ENCODE data around the gene CFAP97D1.

The CFAP97D1 gene

DNA sequence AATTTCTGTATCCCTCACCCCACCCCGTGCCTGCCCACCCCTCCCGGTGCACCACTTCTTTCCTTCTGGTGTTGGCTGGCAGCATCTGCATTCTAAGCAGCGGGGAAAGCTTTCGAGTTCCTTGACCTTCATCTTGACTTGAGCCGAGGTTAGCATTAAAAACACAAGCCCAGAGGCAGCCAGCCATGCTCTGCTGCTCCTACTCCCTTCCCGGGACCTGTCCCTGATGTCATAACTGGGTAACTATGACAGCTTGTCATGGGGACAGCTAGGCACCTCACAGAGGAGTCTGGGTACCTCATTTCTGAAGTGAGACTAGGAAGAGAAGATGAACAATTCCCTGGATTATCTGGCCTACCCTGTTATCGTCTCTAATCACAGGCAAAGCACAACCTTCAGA lies at the start of gene CFAP97D1:
Gene CFAP97D1, plus strand, starts transcription at position 301 of the 400 bp plus-strand sequence. Its CDS starts 28 bp downstream, at position 329.
- ATAC-seq (replicated peaks; ENCODE audit: extremely low read depth, poor library complexity, severe bottlenecking) (no peak), DNase-seq (ENCODE audit: low spot score in 2 of 2) (no peak)
- Mint-ChIP-seq H3K27ac (ENCODE audit: low read depth) (no peak within 1 kb of the TSS), H3K27me3 (peaks cover 51% of the 10 kb centered on the region), H3K4me1 (no peaks in the 10 kb centered on the region), H3K9me3 (no peaks in the 10 kb centered on the region), H3K4me3 (peak within 1 kb of the TSS; percentile 81), H3K36me3 (ENCODE audit: insufficient read depth) (peaks cover 1% of the 10 kb centered on the region)

DNA sequence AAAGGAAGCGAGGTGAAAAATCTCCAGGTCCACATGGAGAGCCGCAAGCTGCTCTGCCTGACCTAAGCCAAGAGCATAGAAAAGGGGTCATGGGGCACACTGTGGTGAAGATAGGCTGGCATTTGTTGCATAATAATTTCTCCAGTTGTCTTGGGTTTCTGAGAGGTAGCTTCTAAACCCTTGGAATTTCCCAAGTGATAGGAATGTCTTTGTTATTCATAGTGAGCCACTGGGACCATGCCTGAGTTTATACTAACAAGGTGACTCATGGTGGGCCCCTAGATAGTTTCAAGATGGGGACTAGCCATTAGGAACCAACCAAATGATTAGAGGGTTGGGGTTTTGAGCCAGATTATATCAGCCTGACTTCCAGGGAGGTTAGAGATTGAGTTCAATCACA lies 47.3 kb upstream of the CFAP97D1 start:
- DNase-seq (ENCODE audit: low spot score in 2 of 2) = no peak

DNA sequence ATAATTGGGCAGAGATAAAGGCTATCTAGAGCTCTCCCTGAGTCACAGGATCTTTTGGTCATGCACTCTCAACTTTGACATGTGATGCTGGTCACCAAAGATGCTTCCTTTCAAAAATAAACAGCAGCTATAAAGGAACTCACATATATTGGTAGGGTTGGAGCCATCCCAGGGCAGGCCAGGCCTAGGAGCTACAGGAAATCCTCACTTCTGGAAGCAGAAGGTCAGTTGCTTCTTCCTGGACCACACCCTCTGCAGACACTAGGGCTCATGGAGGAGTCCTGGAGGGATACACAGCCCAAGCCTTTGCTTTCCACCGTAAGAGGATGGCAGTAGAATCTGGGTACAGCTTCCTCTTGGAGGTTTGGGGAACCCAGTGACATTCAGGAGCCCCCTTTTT lies 46.3 kb upstream of the CFAP97D1 start:
- no peak for ATAC-seq (replicated peaks; ENCODE audit: extremely low read depth, poor library complexity, severe bottlenecking)
- no peaks in the 10 kb centered on the region for H3K4me1 Mint-ChIP-seq
- H3K27ac Mint-ChIP-seq (ENCODE audit: low read depth) = no peak overlapping the region
- H3K27me3 Mint-ChIP-seq = no peaks in the 10 kb centered on the region
- no peaks in the 10 kb centered on the region for H3K36me3 Mint-ChIP-seq (ENCODE audit: insufficient read depth)
- H3K4me3 Mint-ChIP-seq = no peak overlapping the region
- no peaks in the 10 kb centered on the region for H3K9me3 Mint-ChIP-seq
- DNase-seq (ENCODE audit: low spot score in 2 of 2) = no peak

More for the DNA sequence above, 47.3 kb upstream of the CFAP97D1 start:
- Mint-ChIP-seq H3K4me1 (no peaks in the 10 kb centered on the region), H3K4me3 (no peak overlapping the region), H3K27me3 (no peaks in the 10 kb centered on the region), H3K27ac (ENCODE audit: low read depth) (no peak overlapping the region), H3K36me3 (ENCODE audit: insufficient read depth) (no peaks in the 10 kb centered on the region), H3K9me3 (no peaks in the 10 kb centered on the region)
- no peak for ATAC-seq (replicated peaks; ENCODE audit: extremely low read depth, poor library complexity, severe bottlenecking)

DNA sequence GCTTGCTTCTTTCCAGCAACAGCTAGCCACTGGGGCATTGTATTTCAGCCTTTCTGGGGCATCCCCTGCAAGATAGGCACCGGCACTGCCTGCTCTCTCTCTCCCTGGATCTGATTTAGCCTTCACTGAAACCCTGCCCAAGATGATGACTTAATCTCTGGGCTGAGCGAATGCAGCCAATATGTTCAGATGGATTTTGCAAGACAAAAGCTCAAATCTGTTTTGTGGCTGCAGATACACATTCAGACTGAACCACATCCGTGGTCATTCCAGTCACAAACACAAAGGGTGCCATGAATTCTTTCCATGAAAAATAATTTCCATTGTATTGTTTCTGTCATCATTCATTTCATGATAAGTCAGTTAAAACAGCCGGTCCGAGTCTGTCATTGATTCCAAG lies 45.9 kb upstream of the CFAP97D1 start:
- H3K27me3 Mint-ChIP-seq = no peaks in the 10 kb centered on the region
- DNase-seq (ENCODE audit: low spot score in 2 of 2) (no peak), ATAC-seq (replicated peaks; ENCODE audit: extremely low read depth, poor library complexity, severe bottlenecking) (no peak)
- no peaks in the 10 kb centered on the region for H3K4me1 Mint-ChIP-seq
- H3K36me3 Mint-ChIP-seq (ENCODE audit: insufficient read depth) = no peaks in the 10 kb centered on the region
- no peak overlapping the region for H3K27ac Mint-ChIP-seq (ENCODE audit: low read depth)
- H3K9me3 Mint-ChIP-seq = no peaks in the 10 kb centered on the region
- no peak overlapping the region for H3K4me3 Mint-ChIP-seq

DNA sequence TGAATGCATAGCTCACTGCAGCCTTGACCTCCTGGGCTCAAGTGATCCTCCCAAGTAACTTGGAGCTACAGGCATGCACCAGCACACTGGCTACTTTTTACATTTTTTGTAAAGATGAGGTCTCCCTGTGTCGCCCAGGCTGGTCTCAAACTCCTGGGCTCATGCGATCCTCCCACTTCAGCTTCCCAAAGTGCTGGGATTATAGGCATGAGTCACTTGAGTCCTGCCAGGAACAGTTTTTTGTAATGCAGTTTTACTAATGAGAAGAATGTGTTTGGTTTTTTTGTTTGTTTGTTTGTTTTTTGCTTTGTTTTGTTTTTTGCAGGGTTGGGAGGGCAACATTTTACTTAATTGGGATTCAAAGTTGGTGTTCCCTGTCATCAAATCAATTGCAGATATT lies 43.8 kb upstream of the CFAP97D1 start:
- DNase-seq (ENCODE audit: low spot score in 2 of 2) = no peak
- Mint-ChIP-seq H3K4me1 (no peaks in the 10 kb centered on the region), H3K4me3 (no peak overlapping the region), H3K27me3 (peaks cover 9% of the 10 kb centered on the region), H3K36me3 (ENCODE audit: insufficient read depth) (no peaks in the 10 kb centered on the region), H3K27ac (ENCODE audit: low read depth) (no peak overlapping the region), H3K9me3 (no peaks in the 10 kb centered on the region)
- no peak for ATAC-seq (replicated peaks; ENCODE audit: extremely low read depth, poor library complexity, severe bottlenecking)

DNA sequence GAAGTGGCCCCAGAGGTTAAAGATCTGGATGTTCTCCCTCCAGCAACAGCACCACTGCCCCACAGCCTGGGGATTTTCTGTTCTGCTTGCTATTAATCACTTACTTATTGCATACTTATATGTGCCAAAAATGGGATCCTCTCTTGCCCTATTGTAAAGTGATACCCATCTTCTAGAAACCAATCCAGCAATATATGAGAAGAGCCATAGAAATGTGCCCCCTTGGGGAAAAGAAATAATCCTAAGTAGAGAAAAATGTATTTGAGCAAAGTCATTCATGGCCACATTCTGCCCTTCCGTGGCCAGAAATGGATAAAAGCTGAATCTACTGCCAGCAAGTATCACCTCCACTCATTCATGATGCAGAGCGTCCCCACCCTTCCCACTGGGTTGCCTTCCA lies 42.5 kb upstream of the CFAP97D1 start:
- Mint-ChIP-seq H3K27ac (ENCODE audit: low read depth) (no peak overlapping the region), H3K27me3 (peaks cover 18% of the 10 kb centered on the region), H3K4me3 (no peak overlapping the region)

DNA sequence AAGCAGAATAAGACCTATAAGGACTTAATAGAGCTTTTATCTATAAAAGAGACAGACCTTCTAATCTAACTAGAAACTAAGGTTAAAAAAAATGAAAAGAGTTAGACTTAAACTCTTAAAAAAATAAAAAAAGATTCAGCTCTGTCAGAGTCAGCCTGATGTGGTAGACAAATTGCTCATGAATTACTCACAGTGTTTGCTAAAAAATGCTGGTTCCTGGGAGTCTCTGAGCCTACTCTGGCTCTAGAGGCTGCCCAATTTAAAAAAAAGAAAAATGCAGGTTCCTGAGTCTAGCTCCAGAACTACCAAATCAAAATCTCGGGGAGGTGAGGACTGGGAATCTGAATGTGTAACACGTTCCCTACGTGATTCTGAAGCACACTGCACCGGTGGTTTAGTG lies 39.7 kb upstream of the CFAP97D1 start:
- H3K36me3 Mint-ChIP-seq (ENCODE audit: insufficient read depth) = no peaks in the 10 kb centered on the region
- H3K4me1 Mint-ChIP-seq = no peaks in the 10 kb centered on the region
- no peak overlapping the region for H3K4me3 Mint-ChIP-seq
- no peaks in the 10 kb centered on the region for H3K9me3 Mint-ChIP-seq
- H3K27ac Mint-ChIP-seq (ENCODE audit: low read depth) = no peak overlapping the region
- peaks cover 46% of the 10 kb centered on the region for H3K27me3 Mint-ChIP-seq
- no peak for ATAC-seq (replicated peaks; ENCODE audit: extremely low read depth, poor library complexity, severe bottlenecking)
- no peak for DNase-seq (ENCODE audit: low spot score in 2 of 2)

More for the DNA sequence above, 42.5 kb upstream of the CFAP97D1 start:
- Mint-ChIP-seq H3K36me3 (ENCODE audit: insufficient read depth) (no peaks in the 10 kb centered on the region), H3K9me3 (no peaks in the 10 kb centered on the region), H3K4me1 (no peaks in the 10 kb centered on the region)
- no peak for DNase-seq (ENCODE audit: low spot score in 2 of 2)
- ATAC-seq (replicated peaks; ENCODE audit: extremely low read depth, poor library complexity, severe bottlenecking) = no peak

DNA sequence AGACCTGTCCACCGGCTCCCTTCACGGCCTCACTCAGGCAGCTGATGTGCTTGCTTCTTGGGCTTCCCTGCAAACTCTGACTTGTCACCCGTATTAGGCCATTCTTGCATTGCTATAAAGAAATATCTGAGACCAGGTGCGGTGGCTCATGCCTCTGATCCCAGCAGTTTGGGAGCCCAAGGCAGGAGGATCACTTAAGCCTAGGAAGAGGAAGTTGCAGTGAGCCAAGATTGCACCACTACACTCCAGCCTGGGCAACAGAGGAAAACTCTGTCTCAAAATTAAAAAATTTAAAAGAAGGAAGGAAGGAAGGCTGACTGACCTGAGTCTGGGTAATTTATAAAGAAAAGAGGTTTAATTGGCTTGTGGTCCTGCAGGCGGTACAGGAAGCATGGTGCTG lies 38.6 kb upstream of the CFAP97D1 start:
- Mint-ChIP-seq H3K36me3 (ENCODE audit: insufficient read depth) (no peaks in the 10 kb centered on the region), H3K9me3 (no peaks in the 10 kb centered on the region), H3K4me1 (no peaks in the 10 kb centered on the region), H3K4me3 (no peak overlapping the region), H3K27me3 (peaks cover 57% of the 10 kb centered on the region), H3K27ac (ENCODE audit: low read depth) (no peak overlapping the region)
- DNase-seq (ENCODE audit: low spot score in 2 of 2) (no peak), ATAC-seq (replicated peaks; ENCODE audit: extremely low read depth, poor library complexity, severe bottlenecking) (no peak)

DNA sequence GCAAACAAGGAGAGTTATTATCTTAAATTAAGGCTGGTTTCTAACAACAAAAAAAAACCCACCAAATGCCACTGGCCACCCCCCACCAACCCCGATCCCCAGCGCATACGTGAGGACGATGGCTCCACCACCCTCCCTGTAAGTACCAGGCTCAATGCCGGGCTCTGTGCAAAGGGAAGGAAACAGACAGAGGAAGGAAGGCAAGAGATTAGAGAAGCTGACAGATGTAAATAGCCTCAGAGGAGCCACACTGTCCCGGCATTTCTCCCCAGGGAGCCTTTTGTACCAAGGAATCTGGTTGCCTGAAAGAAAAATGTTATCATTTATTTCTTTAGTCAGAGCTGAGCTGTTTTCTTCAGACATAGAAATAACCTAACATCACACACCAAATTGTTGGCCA lies 34.7 kb upstream of the CFAP97D1 start:
- H3K27me3 Mint-ChIP-seq = peaks cover 81% of the 10 kb centered on the region

DNA sequence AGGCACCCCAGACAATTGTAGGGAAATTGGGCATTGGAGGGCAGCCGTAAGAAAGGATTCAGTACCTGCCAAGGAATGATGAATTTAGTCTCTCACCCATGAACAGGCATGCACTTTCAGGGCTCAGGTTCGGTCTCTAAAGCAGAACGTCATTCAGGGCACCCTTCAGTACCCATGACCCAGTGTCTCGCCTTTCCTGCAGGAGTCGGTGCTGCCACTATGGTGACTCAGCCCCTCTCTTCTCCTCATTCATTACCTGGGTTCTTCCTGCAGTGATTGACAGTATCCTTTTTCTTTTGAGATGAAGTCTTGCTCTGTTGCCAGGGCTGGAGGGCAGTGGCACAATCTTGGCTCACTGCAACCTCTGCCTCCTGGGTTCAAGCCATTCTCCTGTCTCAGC lies 30.1 kb upstream of the CFAP97D1 start:
- Mint-ChIP-seq H3K4me1 (peaks cover 16% of the 10 kb centered on the region), H3K27ac (ENCODE audit: low read depth) (no peak overlapping the region), H3K27me3 (peaks cover 79% of the 10 kb centered on the region), H3K9me3 (no peaks in the 10 kb centered on the region), H3K36me3 (ENCODE audit: insufficient read depth) (no peaks in the 10 kb centered on the region), H3K4me3 (no peak overlapping the region)
- DNase-seq (ENCODE audit: low spot score in 2 of 2) (no peak), ATAC-seq (replicated peaks; ENCODE audit: extremely low read depth, poor library complexity, severe bottlenecking) (no peak)

More for the DNA sequence above, 34.7 kb upstream of the CFAP97D1 start:
- Mint-ChIP-seq H3K4me3 (no peak overlapping the region), H3K36me3 (ENCODE audit: insufficient read depth) (no peaks in the 10 kb centered on the region), H3K9me3 (no peaks in the 10 kb centered on the region), H3K27ac (ENCODE audit: low read depth) (no peak overlapping the region), H3K4me1 (no peaks in the 10 kb centered on the region)
- DNase-seq (ENCODE audit: low spot score in 2 of 2) (no peak), ATAC-seq (replicated peaks; ENCODE audit: extremely low read depth, poor library complexity, severe bottlenecking) (no peak)

DNA sequence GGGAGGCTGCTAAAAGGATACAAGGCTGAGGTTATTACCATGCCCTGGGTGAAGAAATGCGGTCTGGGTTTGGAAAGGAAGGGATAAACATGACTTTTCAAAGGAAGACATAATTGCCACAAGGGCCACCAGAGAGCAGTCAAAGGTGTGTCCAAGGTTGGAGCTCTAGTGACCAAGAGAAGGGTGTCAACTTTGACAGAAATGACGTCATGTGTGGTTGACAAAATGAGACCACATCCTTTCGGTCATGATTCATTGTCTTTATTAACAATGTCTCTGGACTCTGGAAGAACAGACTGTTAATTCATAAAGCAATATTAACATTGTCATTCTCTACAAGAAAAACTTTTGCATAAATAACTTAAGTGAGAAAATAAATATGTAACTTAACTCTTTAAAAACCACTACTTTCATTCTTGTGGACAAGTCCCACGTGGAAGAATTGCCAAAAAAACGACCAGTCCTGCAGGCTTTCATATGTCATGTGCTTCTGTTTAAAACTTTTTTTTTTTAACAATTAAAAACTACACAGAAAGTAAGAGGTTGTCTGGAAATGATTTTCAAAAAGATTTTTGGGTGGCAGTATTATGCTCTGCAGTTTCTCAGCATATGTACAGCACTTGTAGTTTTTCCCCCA lies 26.6 kb upstream of the CFAP97D1 start:
- ATAC-seq (replicated peaks; ENCODE audit: extremely low read depth, poor library complexity, severe bottlenecking) = no peak
- Mint-ChIP-seq H3K4me1 (peaks cover 16% of the 10 kb centered on the region), H3K27ac (ENCODE audit: low read depth) (no peak overlapping the region), H3K27me3 (peaks cover 86% of the 10 kb centered on the region), H3K4me3 (no peak overlapping the region), H3K36me3 (ENCODE audit: insufficient read depth) (peaks cover 1% of the 10 kb centered on the region), H3K9me3 (no peaks in the 10 kb centered on the region)
- DNase-seq (ENCODE audit: low spot score in 2 of 2) = no peak

DNA sequence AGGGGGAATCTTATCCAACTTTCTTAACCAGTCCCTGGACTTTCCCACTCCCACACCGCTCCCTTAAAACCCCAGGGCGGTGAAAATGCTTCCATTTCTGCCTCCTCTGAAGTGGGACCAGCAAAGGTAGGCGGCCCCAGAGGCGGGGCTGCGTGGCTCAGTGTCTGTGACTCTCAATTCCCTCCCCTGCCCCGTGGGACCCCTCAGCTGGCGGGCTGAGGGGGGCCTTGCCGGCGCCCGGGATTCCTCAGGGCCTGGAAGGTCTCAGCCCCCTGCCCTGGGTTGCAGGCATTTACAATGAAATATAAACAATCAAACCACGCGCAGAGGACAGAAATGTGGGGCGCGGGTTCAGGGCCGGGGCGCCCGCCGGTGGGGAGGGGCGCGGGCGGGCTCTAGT lies 25.3 kb upstream of the CFAP97D1 start:
- H3K27ac Mint-ChIP-seq (ENCODE audit: low read depth) = no peak overlapping the region
- H3K4me3 Mint-ChIP-seq = no peak overlapping the region
- no peaks in the 10 kb centered on the region for H3K9me3 Mint-ChIP-seq
- peaks cover 85% of the 10 kb centered on the region for H3K27me3 Mint-ChIP-seq
- ATAC-seq (replicated peaks; ENCODE audit: extremely low read depth, poor library complexity, severe bottlenecking) = no peak
- H3K36me3 Mint-ChIP-seq (ENCODE audit: insufficient read depth) = peaks cover 1% of the 10 kb centered on the region
- H3K4me1 Mint-ChIP-seq = peaks cover 16% of the 10 kb centered on the region
- DNase-seq (ENCODE audit: low spot score in 2 of 2) = no peak

DNA sequence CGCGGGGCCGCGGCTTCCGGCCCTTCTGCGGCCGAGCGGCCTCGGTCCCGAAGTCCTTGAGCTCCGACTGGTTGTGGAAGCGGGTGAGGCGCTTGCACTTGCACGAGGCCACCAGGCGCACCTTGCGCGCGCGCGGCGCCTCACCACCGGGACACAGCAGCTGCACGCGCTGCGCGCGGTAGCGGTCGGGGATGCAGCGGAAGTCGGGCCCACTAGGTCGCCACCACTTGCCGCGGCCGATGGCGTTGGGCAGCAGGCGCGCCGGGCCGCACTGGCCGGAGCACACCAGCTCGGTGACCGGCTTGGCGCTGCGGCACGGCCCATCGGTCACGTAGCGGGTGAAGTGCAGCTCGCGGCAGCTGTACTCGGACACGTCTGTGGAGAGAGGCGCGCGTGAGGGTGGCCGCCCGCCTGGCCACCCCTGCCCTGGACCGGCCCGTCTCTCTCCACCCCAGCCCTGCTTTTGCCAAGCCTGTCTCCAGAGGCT lies 24.8 kb upstream of the CFAP97D1 start:
- peaks cover 80% of the 10 kb centered on the region for H3K27me3 Mint-ChIP-seq
- peaks cover 16% of the 10 kb centered on the region for H3K4me1 Mint-ChIP-seq
- no peak for ATAC-seq (replicated peaks; ENCODE audit: extremely low read depth, poor library complexity, severe bottlenecking)
- no peak overlapping the region for H3K27ac Mint-ChIP-seq (ENCODE audit: low read depth)
- peaks cover 1% of the 10 kb centered on the region for H3K36me3 Mint-ChIP-seq (ENCODE audit: insufficient read depth)
- DNase-seq (ENCODE audit: low spot score in 2 of 2) = no peak
- H3K9me3 Mint-ChIP-seq = no peaks in the 10 kb centered on the region
- H3K4me3 Mint-ChIP-seq = no peak overlapping the region

Data from central memory CD8-positive, alpha-beta T cell (primary cell).